ENCODE data around the gene CAMSAP2.

Gene CAMSAP2

GRCh38 chr1:200886594-200886993 lies 147.9 kb downstream of the CAMSAP2 start:
- no peak for DNase-seq

- DNase-seq = no peak
Measured at GRCh38 chr1:200887036-200887435, 148.3 kb downstream of the CAMSAP2 start.

- no peak for DNase-seq
Measured at GRCh38 chr1:200887772-200888348, 149.2 kb downstream of the CAMSAP2 start.

GRCh38 chr1:200888349-200888838 lies 149.7 kb downstream of the CAMSAP2 start:
- DNase-seq = no peak

- DNase-seq = no peak
Measured at GRCh38 chr1:200889571-200889970, 150.9 kb downstream of the CAMSAP2 start.

GRCh38 chr1:200890027-200890426 lies 151.3 kb downstream of the CAMSAP2 start:
- DNase-seq = no peak

GRCh38 chr1:200890818-200891773 lies 152.4 kb downstream of the CAMSAP2 start:
- DNase-seq = peak; percentile 8

GRCh38 chr1:200891774-200892157 lies 153.1 kb downstream of the CAMSAP2 start:
- no peak for DNase-seq

- no peak for DNase-seq
Measured at GRCh38 chr1:200892546-200892945, 153.9 kb downstream of the CAMSAP2 start.

GRCh38 chr1:200892958-200893357 lies 154.3 kb downstream of the CAMSAP2 start:
- DNase-seq = no peak

- no peak for DNase-seq
Measured at GRCh38 chr1:200893411-200893901, 154.8 kb downstream of the CAMSAP2 start.

GRCh38 chr1:200894712-200895442 lies 156.2 kb downstream of the CAMSAP2 start, which contains the start of gene INAVA:
Gene INAVA (plus strand): TSS chr1:200894900. CDS start chr1:200898401, 3,501 bp downstream.
- DNase-seq = no peak

- no peak for DNase-seq
Measured at GRCh38 chr1:200895443-200895789, 156.7 kb downstream of the CAMSAP2 start.

- no peak for DNase-seq
Measured at GRCh38 chr1:200895801-200896530, 157.3 kb downstream of the CAMSAP2 start.

GRCh38 chr1:200896531-200897196 lies 158.0 kb downstream of the CAMSAP2 start:
- no peak for DNase-seq

- no peak for DNase-seq
Measured at GRCh38 chr1:200897259-200897658, 158.6 kb downstream of the CAMSAP2 start.

GRCh38 chr1:200899015-200899386 lies 160.3 kb downstream of the CAMSAP2 start:
- no peak for DNase-seq

- no peak for DNase-seq
Measured at GRCh38 chr1:200899451-200899915, 160.8 kb downstream of the CAMSAP2 start.

GRCh38 chr1:200899954-200900867 lies 161.5 kb downstream of the CAMSAP2 start:
- DNase-seq = no peak

- DNase-seq = no peak
Measured at GRCh38 chr1:200900877-200901276, 162.2 kb downstream of the CAMSAP2 start.

GRCh38 chr1:200901350-200901749 lies 162.7 kb downstream of the CAMSAP2 start:
- DNase-seq = no peak
